ENCODE measurements around the gene C14orf132.

Gene C14orf132

GRCh38 chr14:96081224-96081623 lies 42.1 kb downstream of the C14orf132 start:
- no peak for TF ChIP-seq CTCF (IDR thresholded peaks at IDR 0.05; ENCODE audit: low read depth, low read length)

GRCh38 chr14:96081767-96082400 lies 42.7 kb downstream of the C14orf132 start:
- TF ChIP-seq CTCF (IDR thresholded peaks at IDR 0.05; ENCODE audit: low read depth, low read length): no peak
- DNase-seq (ENCODE audit: extremely low read depth, low read depth): no peak

More at GRCh38 chr14:96081224-96081623, 42.1 kb downstream of the C14orf132 start:
- no peak for DNase-seq (ENCODE audit: extremely low read depth, low read depth)

GRCh38 chr14:96082420-96083300 lies 43.5 kb downstream of the C14orf132 start:
- no peak for TF ChIP-seq CTCF (IDR thresholded peaks at IDR 0.05; ENCODE audit: low read depth, low read length)
- DNase-seq (ENCODE audit: extremely low read depth, low read depth): no peak

- no peak for DNase-seq (ENCODE audit: extremely low read depth, low read depth)
- no peak for TF ChIP-seq CTCF (IDR thresholded peaks at IDR 0.05; ENCODE audit: low read depth, low read length)
These were observed 44.6 kb downstream of the C14orf132 start for GRCh38 chr14:96083667-96084320.

GRCh38 chr14:96084796-96085195 lies 45.6 kb downstream of the C14orf132 start:
- DNase-seq (ENCODE audit: extremely low read depth, low read depth): no peak

GRCh38 chr14:96085369-96085768 lies 46.2 kb downstream of the C14orf132 start:
- no peak for DNase-seq (ENCODE audit: extremely low read depth, low read depth)
- TF ChIP-seq CTCF (IDR thresholded peaks at IDR 0.05; ENCODE audit: low read depth, low read length): no peak

More at GRCh38 chr14:96084796-96085195, 45.6 kb downstream of the C14orf132 start:
- no peak for TF ChIP-seq CTCF (IDR thresholded peaks at IDR 0.05; ENCODE audit: low read depth, low read length)

GRCh38 chr14:96086032-96086431 lies 46.9 kb downstream of the C14orf132 start:
- DNase-seq (ENCODE audit: extremely low read depth, low read depth): no peak
- TF ChIP-seq CTCF (IDR thresholded peaks at IDR 0.05; ENCODE audit: low read depth, low read length): no peak
